ENCODE data around the gene ANAPC2.

Gene ANAPC2

GRCh38 chr9:137175345-137175961, 12.9 kb downstream of the ANAPC2 start:
- DNase-seq (ENCODE audit: low read depth), result no peak

GRCh38 chr9:137174722-137175293, 13.6 kb downstream of the ANAPC2 start:
- DNase-seq (ENCODE audit: low read depth), result no peak

GRCh38 chr9:137173796-137174664, 14.3 kb downstream of the ANAPC2 start:
- no peak for DNase-seq (ENCODE audit: low read depth)

GRCh38 chr9:137172901-137173795, 15.2 kb downstream of the ANAPC2 start:
- no peak for DNase-seq (ENCODE audit: low read depth)

- DNase-seq (ENCODE audit: low read depth), result no peak
Measured at GRCh38 chr9:137171149-137171900, 17.0 kb downstream of the ANAPC2 start.

GRCh38 chr9:137170486-137171148, 17.7 kb downstream of the ANAPC2 start:
- DNase-seq (ENCODE audit: low read depth), result no peak

GRCh38 chr9:137169896-137170358, 18.4 kb downstream of the ANAPC2 start, which contains the start of gene LRRC26:
LRRC26 (minus strand) TSS chr9:137170051; CDS start chr9:137169943, 108 bp downstream.
- DNase-seq (ENCODE audit: low read depth), result no peak

GRCh38 chr9:137168904-137169856, 19.2 kb downstream of the ANAPC2 start:
- no peak for DNase-seq (ENCODE audit: low read depth)

GRCh38 chr9:137168573-137168903, 19.8 kb downstream of the ANAPC2 start:
- DNase-seq (ENCODE audit: low read depth), result no peak

GRCh38 chr9:137167747-137168572, 20.4 kb downstream of the ANAPC2 start:
- no peak for DNase-seq (ENCODE audit: low read depth)

- no peak for DNase-seq (ENCODE audit: low read depth)
Measured at GRCh38 chr9:137167277-137167746, 21.0 kb downstream of the ANAPC2 start.

- DNase-seq (ENCODE audit: low read depth), result no peak
Measured at GRCh38 chr9:137166380-137167229, 21.8 kb downstream of the ANAPC2 start.

GRCh38 chr9:137165250-137165836, 23.0 kb downstream of the ANAPC2 start:
- no peak for DNase-seq (ENCODE audit: low read depth)

- no peak for DNase-seq (ENCODE audit: low read depth)
Measured at GRCh38 chr9:137164370-137165249, 23.8 kb downstream of the ANAPC2 start.

GRCh38 chr9:137163805-137164204, 24.6 kb downstream of the ANAPC2 start:
- no peak for DNase-seq (ENCODE audit: low read depth)

- DNase-seq (ENCODE audit: low read depth), result no peak
Measured at GRCh38 chr9:137163365-137163715, 25.0 kb downstream of the ANAPC2 start.

Measured in stimulated activated CD8-positive, alpha-beta memory T cell treated with anti-CD3 and anti-CD28 coated beads, Interleukin-12 subunit alpha, Interleukin-12 subunit beta, amount 100 ng/mL, for 4 hours (primary cell).